K562 (cell line): Measurements from ENCODE around the gene MGST1.

Experiments
- BACH1 ChIP-seq: fragments of 200-800 bp; sonication (Bioruptor generic); IDR thresholded peaks from 2 replicates; pipeline ENCODE4 v1.6.1; 2016; ENCODE audit warnings: missing genetic modification characterization, missing compliant biosample characterization
- ELK1 ChIP-seq: sonication (generic); formaldehyde crosslinking; IDR thresholded peaks from 2 replicates; pipeline ENCODE4 v1.8.1; 2022; ENCODE audit warnings: missing genetic modification reagents
- MEF2A ChIP-seq: IDR thresholded peaks from 2 replicates; pipeline ENCODE4 v1.6.1; 2011; ENCODE audit warnings: low read depth, mild to moderate bottlenecking, low read length, moderate library complexity; ENCODE audit not compliant: control insufficient read depth
- MLLT1 ChIP-seq, 2 experiments: fragments of 450-650 bp; IDR thresholded peaks; 2 replicates each; pipeline ENCODE4 v1.6.1; 2016
- YY1 ChIP-seq, 3 experiments: IDR thresholded peaks; 2 replicates each; pipeline ENCODE4 v1.6.1; 2011; ENCODE audit warnings: low read length in 2 of 3, mild to moderate bottlenecking in 2 of 3, moderate library complexity in 2 of 3, borderline replicate concordance in 1 of 3, control low read depth in 1 of 3, low read depth in 1 of 3; ENCODE audit not compliant: insufficient read depth in 3 of 3, insufficient replicate concordance in 2 of 3, control insufficient read depth in 1 of 3, insufficient read length in 1 of 3; ENCODE audit errors: extremely low read depth in 1 of 3

- TF ChIP-seq YY1 (IDR thresholded peaks at IDR 0.05; ENCODE audit: borderline replicate concordance in 1 of 3, control insufficient read depth in 1 of 3, extremely low read depth in 1 of 3, insufficient read depth in 3 of 3, insufficient read length in 1 of 3, insufficient replicate concordance in 2 of 3, low read depth in 1 of 3, low read length in 2 of 3) (no peak), ELK1 (CRISPR knock-in tag) (no peak), BACH1 (no peak), MLLT1 (IDR thresholded peaks at IDR 0.05) (no peak), MEF2A (no peak)
These were observed 38.6 kb downstream of the MGST1 start for GRCh38 chr12:16385782-16386646.
